ENCODE data around the gene RALGAPA2.

The RALGAPA2 gene

GRCh38 chr20:20440481-20440880 lies 272.0 kb downstream of the RALGAPA2 start:
- Mint-ChIP-seq H3K4me1 (ENCODE audit: low read depth) (no peaks in the 10 kb centered on the region), H3K4me3 (no peak overlapping the region), H3K9me3 (no peaks in the 10 kb centered on the region), H3K27ac (no peak overlapping the region), H3K27me3 (ENCODE audit: low read depth) (no peaks in the 10 kb centered on the region), H3K36me3 (ENCODE audit: low read depth) (no peaks in the 10 kb centered on the region)
- DNase-seq (ENCODE audit: low spot score): no peak

GRCh38 chr20:20439602-20440190 lies 272.7 kb downstream of the RALGAPA2 start:
- H3K4me1 Mint-ChIP-seq (ENCODE audit: low read depth): no peaks in the 10 kb centered on the region
- H3K27ac Mint-ChIP-seq: no peak overlapping the region
- no peaks in the 10 kb centered on the region for H3K9me3 Mint-ChIP-seq
- H3K36me3 Mint-ChIP-seq (ENCODE audit: low read depth): no peaks in the 10 kb centered on the region
- H3K4me3 Mint-ChIP-seq: no peak overlapping the region
- no peaks in the 10 kb centered on the region for H3K27me3 Mint-ChIP-seq (ENCODE audit: low read depth)
- no peak for DNase-seq (ENCODE audit: low spot score)

- DNase-seq (ENCODE audit: low spot score): no peak
- Mint-ChIP-seq H3K4me1 (ENCODE audit: low read depth) (no peaks in the 10 kb centered on the region), H3K36me3 (ENCODE audit: low read depth) (no peaks in the 10 kb centered on the region), H3K27ac (no peak overlapping the region), H3K9me3 (no peaks in the 10 kb centered on the region), H3K27me3 (ENCODE audit: low read depth) (no peaks in the 10 kb centered on the region), H3K4me3 (no peak overlapping the region)
Measured at GRCh38 chr20:20437314-20437713, 275.1 kb downstream of the RALGAPA2 start.

DNA sequence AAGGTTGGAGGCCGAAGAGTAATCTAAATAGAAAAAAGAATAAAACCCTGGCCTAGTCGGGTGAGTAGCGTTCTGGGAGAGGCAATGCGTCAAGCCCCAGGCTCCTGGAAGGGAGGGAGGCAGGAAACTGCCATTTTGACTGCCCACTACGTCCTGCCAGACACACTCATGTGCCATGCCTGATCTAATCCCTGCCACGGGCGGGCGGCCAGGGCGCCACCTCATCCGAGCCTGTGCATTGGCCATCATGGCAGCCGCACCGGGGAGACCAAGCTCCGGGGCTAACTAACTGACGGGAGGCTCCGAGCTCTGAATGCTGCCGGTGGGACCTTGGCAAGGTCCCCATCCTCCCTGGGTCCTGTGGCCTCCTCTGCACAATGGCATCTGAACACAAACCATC lies 275.8 kb downstream of the RALGAPA2 start:
- no peaks in the 10 kb centered on the region for H3K4me1 Mint-ChIP-seq (ENCODE audit: low read depth)
- no peaks in the 10 kb centered on the region for H3K27me3 Mint-ChIP-seq (ENCODE audit: low read depth)
- no peaks in the 10 kb centered on the region for H3K36me3 Mint-ChIP-seq (ENCODE audit: low read depth)
- H3K4me3 Mint-ChIP-seq: no peak overlapping the region
- no peak for DNase-seq (ENCODE audit: low spot score)
- H3K27ac Mint-ChIP-seq: no peak overlapping the region
- H3K9me3 Mint-ChIP-seq: no peaks in the 10 kb centered on the region

DNA sequence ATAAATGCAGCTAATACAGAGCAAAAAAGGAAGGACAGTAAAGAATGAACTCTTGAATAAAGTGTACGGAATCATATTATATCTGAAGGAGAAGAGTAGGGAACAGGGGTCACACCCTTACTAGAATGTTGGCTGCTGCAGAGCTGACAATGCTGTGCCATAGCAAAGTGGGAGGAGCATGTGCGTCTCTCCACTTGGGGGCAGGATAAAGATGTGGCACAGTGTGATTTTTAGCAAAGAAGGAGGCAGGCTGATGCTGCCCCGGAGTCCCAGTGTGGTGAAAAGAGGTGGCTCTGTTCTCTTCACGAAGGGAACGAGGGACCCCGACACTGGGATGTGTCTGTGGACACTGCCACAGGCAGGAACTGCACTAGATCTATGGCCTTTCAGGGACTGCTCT lies 277.0 kb downstream of the RALGAPA2 start:
- H3K27ac Mint-ChIP-seq: no peak overlapping the region
- no peaks in the 10 kb centered on the region for H3K9me3 Mint-ChIP-seq
- no peaks in the 10 kb centered on the region for H3K4me1 Mint-ChIP-seq (ENCODE audit: low read depth)
- no peak overlapping the region for H3K4me3 Mint-ChIP-seq
- no peak for DNase-seq (ENCODE audit: low spot score)
- H3K36me3 Mint-ChIP-seq (ENCODE audit: low read depth): no peaks in the 10 kb centered on the region
- no peaks in the 10 kb centered on the region for H3K27me3 Mint-ChIP-seq (ENCODE audit: low read depth)

DNA sequence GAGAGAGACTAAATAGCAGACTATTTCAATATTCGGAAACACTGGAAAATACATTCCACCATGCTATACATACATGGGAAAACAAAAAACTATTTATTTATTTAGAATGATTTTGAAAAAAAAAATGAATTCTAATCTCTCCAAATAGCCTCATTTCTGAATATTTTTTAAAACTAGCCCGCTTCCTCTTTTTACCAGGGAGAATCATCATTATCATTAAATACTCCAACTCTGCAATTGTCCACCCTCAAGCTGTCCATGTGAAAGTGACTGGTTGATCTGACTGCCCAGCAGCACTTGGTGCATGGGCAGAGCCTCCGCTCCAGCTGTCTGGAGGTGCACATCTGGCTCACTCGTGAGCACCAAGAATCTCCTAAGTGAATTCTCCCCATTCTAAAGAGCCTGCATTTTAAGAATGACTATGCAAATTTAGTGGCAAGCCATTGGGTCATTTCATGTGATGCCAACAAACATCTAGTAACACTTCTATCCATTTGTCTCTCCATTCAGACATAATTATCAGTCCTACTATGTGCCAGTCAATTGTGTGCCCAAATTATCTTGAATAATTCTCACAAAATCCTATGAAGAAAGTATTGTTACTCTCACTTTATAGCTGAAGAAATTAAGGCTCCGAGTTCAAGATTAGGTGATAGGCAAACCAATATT lies 279.7 kb downstream of the RALGAPA2 start:
- Mint-ChIP-seq H3K27me3 (ENCODE audit: low read depth) (no peaks in the 10 kb centered on the region), H3K9me3 (no peaks in the 10 kb centered on the region), H3K4me3 (no peak overlapping the region), H3K36me3 (ENCODE audit: low read depth) (no peaks in the 10 kb centered on the region), H3K4me1 (ENCODE audit: low read depth) (no peaks in the 10 kb centered on the region), H3K27ac (no peak overlapping the region)
- no peak for DNase-seq (ENCODE audit: low spot score)

DNA sequence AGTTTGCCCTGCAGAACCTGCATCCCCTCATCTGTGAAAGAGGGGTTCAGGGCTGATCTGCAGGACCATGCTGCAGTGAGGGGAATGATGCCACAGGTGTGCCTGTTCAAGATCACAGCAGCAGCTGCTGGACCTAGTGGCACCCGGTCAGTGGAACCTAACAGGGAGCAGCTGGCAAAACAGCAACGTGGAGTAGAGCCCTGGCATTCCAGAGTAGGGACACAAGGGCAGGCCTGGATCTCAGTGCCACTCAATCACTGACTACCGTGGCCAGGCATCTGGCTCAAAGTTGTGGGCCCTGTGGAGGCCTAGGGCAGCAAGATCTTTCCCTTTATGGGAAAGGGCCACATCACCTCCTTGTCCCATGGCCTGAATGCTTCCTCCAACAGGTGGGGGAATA lies 282.4 kb downstream of the RALGAPA2 start:
- no peak for DNase-seq (ENCODE audit: low spot score)
- Mint-ChIP-seq H3K36me3 (ENCODE audit: low read depth) (no peaks in the 10 kb centered on the region), H3K27ac (no peak overlapping the region), H3K27me3 (ENCODE audit: low read depth) (no peaks in the 10 kb centered on the region), H3K4me3 (no peak overlapping the region), H3K9me3 (no peaks in the 10 kb centered on the region), H3K4me1 (ENCODE audit: low read depth) (peaks cover 3% of the 10 kb centered on the region)

DNA sequence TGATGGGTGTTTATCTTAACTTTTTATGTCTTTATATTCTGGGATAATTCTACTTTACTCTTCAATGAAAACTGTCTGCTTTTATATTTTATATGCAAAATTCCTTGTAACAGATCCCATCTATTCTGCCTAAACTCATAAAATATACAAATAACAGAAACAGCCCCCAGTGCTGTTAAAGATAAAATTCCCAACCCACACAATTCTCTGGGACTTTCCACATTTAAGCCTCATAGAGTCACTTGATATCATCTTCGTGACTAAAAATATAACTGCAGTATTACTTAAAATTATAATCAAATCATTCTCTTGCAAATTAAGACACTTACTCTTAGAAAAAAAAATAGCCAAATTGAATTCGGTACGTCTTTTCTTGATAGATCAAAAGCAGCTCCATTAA lies 284.4 kb downstream of the RALGAPA2 start:
- Mint-ChIP-seq H3K27me3 (ENCODE audit: low read depth) (no peaks in the 10 kb centered on the region), H3K9me3 (no peaks in the 10 kb centered on the region), H3K36me3 (ENCODE audit: low read depth) (no peaks in the 10 kb centered on the region), H3K27ac (no peak overlapping the region), H3K4me1 (ENCODE audit: low read depth) (peaks cover 3% of the 10 kb centered on the region), H3K4me3 (no peak overlapping the region)
- no peak for DNase-seq (ENCODE audit: low spot score)

- no peak overlapping the region for H3K27ac Mint-ChIP-seq
- H3K9me3 Mint-ChIP-seq: no peaks in the 10 kb centered on the region
- no peaks in the 10 kb centered on the region for H3K27me3 Mint-ChIP-seq (ENCODE audit: low read depth)
- H3K4me3 Mint-ChIP-seq: no peak overlapping the region
- no peaks in the 10 kb centered on the region for H3K36me3 Mint-ChIP-seq (ENCODE audit: low read depth)
- peaks cover 3% of the 10 kb centered on the region for H3K4me1 Mint-ChIP-seq (ENCODE audit: low read depth)
- no peak for DNase-seq (ENCODE audit: low spot score)
Measured at GRCh38 chr20:20427227-20427864, 285.1 kb downstream of the RALGAPA2 start.

- Mint-ChIP-seq H3K9me3 (no peaks in the 10 kb centered on the region), H3K27ac (no peak overlapping the region), H3K27me3 (ENCODE audit: low read depth) (no peaks in the 10 kb centered on the region), H3K4me1 (ENCODE audit: low read depth) (peaks cover 3% of the 10 kb centered on the region), H3K36me3 (ENCODE audit: low read depth) (no peaks in the 10 kb centered on the region), H3K4me3 (no peak overlapping the region)
- no peak for DNase-seq (ENCODE audit: low spot score)
Measured at GRCh38 chr20:20426655-20426907, 285.9 kb downstream of the RALGAPA2 start.

DNA sequence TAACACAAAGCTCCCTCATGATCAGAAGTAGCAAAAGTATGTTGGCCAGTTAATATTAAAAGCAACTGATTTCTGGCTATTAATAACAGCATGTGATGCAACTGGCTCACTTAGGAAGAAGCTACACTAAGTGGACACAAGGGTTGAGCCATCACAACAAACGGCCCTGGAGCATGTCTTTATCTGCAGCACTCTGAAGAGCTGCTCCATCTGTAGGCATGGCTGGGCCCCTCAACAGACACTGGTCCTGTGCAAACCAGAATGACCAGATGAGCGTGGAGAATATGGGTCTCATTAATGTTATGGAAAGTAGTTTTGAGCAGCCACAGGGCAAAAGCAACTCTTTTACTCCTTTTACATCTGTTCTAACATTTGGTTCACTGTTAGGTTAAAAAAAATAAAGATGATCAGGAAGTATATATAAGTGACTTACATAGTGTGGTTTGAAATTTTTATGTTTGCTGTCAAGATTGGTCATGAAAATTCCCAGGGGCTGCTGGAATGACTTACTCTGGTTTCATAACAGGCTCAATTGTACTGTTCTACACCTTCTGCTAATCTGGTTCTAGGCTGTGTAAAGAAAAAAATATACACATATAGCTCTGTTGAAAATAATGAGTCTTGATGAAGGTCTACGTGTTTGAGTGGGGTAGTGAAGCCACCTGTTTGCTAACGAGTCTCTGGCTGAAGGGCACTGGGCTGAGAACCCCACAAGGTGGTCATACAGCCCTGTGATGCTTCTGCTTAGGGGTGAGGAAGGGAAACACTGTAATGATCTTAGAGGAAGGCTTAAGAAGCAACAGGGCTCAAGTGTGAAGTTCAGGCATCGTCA lies 286.4 kb downstream of the RALGAPA2 start:
- H3K4me1 Mint-ChIP-seq (ENCODE audit: low read depth): peaks cover 3% of the 10 kb centered on the region
- no peaks in the 10 kb centered on the region for H3K27me3 Mint-ChIP-seq (ENCODE audit: low read depth)
- no peak for DNase-seq (ENCODE audit: low spot score)
- H3K9me3 Mint-ChIP-seq: no peaks in the 10 kb centered on the region
- no peak overlapping the region for H3K27ac Mint-ChIP-seq
- no peak overlapping the region for H3K4me3 Mint-ChIP-seq
- no peaks in the 10 kb centered on the region for H3K36me3 Mint-ChIP-seq (ENCODE audit: low read depth)

DNA sequence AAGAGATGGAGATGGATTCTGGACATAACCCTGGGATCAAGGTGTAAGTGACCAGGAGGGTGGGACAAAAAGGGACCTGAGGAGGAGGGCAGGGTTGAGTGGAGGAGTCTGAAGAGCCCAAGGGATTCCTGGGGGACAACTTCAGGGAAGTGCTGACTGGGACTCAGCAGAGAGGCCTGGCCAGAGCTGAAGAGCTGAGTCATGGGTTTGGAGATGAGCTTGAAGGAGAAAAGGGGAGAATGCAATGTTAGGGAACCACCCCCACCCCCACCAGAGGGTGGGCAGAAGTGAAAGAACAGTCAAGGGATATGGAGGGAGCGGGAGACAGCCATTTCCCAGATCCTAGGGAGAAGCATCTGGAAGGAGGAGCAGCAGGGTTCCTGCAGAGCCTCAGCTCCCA lies 289.3 kb downstream of the RALGAPA2 start:
- no peaks in the 10 kb centered on the region for H3K36me3 Mint-ChIP-seq (ENCODE audit: low read depth)
- no peak overlapping the region for H3K4me3 Mint-ChIP-seq
- H3K27me3 Mint-ChIP-seq (ENCODE audit: low read depth): no peaks in the 10 kb centered on the region
- H3K27ac Mint-ChIP-seq: no peak overlapping the region
- DNase-seq (ENCODE audit: low spot score): no peak
- H3K4me1 Mint-ChIP-seq (ENCODE audit: low read depth): peaks cover 3% of the 10 kb centered on the region
- H3K9me3 Mint-ChIP-seq: no peaks in the 10 kb centered on the region

DNA sequence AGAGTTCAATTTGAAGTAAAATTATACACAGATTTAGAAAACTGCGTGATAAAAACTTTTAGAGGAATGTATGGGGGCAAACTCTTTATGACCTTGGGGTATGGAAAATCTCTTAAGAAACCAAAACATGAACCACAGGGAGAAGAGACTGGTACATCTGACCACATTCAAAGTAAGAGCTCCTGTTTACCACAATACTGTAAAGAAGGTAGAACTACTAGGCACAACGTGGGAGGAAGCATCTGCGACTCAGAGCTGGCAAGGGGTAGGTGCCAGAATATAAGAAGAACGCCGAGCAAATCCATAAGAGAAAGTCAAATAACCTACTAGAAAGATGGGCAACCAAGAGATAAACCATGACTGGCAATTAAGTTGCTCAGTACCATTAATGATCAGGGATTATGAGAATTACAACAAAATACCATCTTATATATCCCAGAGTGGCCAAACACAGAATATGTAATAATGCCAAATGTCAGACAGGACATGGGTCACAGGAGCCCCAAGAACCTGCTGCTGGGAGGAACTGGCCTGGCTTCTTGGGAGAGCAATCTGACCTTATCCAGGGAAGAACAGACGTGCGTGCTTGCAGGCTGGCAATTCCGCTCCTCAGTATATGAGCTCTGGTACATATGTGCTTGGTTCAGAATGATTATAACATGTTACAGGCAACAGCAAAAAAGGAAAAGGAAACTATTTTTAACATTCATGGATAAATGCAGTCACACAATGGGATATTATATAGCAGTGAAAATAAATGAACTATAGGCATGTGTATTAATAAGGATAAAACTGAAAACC lies 294.4 kb downstream of the RALGAPA2 start:
- no peak overlapping the region for H3K27ac Mint-ChIP-seq
- H3K9me3 Mint-ChIP-seq: no peaks in the 10 kb centered on the region
- H3K4me1 Mint-ChIP-seq (ENCODE audit: low read depth): no peaks in the 10 kb centered on the region
- no peak overlapping the region for H3K4me3 Mint-ChIP-seq
- no peak for DNase-seq (ENCODE audit: low spot score)
- no peaks in the 10 kb centered on the region for H3K36me3 Mint-ChIP-seq (ENCODE audit: low read depth)
- H3K27me3 Mint-ChIP-seq (ENCODE audit: low read depth): no peaks in the 10 kb centered on the region

DNA sequence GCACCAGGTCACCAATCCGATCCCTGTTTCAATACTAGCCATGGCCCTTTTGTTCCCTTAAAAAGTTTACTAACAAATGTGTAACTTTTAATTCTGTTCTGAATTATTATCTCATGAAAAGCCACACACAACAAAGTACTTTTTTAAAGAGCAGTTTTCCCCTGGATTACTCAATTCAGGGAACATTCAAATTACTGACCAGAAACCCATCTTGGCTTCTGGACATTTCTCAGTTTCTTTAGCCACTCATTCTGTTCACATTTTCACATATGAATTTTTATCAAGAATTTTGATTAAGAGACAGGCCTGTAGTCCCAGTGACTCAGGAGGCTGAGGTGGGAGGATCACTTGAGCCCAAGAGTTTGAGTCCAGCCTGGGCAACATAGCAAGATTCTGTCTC lies 297.1 kb downstream of the RALGAPA2 start:
- Mint-ChIP-seq H3K9me3 (no peaks in the 10 kb centered on the region), H3K36me3 (ENCODE audit: low read depth) (no peaks in the 10 kb centered on the region), H3K4me3 (no peak overlapping the region), H3K27me3 (ENCODE audit: low read depth) (no peaks in the 10 kb centered on the region), H3K27ac (no peak overlapping the region), H3K4me1 (ENCODE audit: low read depth) (no peaks in the 10 kb centered on the region)
- no peak for DNase-seq (ENCODE audit: low spot score)

Measured in T-helper 2 cell treated with Interferon-gamma antibody and Interleukin-4, amounts not matched to agents 5 μg/mL and 100 μg/mL, for 36 hours (primary cell).